ENCODE measurements around the gene SLC45A3.

SLC45A3 gene

DNA sequence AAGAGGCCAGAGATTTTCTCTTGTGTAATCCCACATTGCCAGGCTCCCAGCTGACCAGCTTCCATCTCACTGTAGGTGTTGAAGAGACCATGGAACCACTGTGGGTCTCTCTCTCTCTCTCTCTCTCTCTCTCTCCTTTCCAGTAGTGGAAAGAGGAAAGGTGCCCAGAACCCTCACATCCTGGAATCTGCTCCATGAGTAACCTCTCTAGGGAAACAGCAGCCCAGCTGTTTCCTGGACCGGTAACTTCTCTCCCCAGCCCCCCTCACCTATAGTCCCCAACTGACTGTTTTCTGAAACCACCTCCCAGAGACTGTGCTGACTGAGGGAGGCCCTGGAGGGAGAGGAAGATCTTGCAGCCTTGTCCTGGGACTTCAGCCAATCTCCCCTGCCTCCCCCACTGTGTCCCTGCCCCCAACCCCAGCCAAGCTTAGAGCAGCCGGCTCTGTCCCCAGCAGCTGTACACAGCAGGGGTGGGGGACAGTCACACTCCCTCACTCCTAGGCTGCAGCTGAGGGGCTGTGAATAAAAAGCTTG, 20.6 kb upstream of the SLC45A3 start:
- no peak for DNase-seq

- DNase-seq: no peak
Measured at GRCh38 chr1:205699416-205699815, 19.1 kb upstream of the SLC45A3 start.

DNA sequence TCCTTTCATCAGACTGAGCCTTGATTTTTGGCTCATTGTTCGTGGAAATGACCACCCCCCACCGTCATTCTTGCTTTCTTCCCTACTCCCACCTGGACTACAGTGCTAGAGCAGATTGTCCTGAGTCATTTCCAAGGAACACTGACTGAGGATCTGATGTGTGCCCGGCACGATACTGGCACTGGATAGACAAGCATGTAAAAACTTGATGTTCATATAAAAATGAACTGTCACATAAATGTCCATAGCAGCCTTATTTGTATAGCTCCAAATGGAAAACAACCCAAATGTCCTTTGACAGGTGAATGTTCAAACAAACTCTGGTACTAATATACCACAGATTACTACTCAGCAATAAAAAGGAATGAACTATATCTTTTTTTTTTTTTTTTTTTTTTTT, 18.6 kb upstream of the SLC45A3 start:
- no peak for DNase-seq

- no peak for DNase-seq
Measured at GRCh38 chr1:205693421-205693991, 13.2 kb upstream of the SLC45A3 start.

- no peak for DNase-seq
Measured at GRCh38 chr1:205692423-205692822, 12.1 kb upstream of the SLC45A3 start.

- no peak for DNase-seq
Measured at GRCh38 chr1:205690122-205690756, 9.9 kb upstream of the SLC45A3 start.

DNA sequence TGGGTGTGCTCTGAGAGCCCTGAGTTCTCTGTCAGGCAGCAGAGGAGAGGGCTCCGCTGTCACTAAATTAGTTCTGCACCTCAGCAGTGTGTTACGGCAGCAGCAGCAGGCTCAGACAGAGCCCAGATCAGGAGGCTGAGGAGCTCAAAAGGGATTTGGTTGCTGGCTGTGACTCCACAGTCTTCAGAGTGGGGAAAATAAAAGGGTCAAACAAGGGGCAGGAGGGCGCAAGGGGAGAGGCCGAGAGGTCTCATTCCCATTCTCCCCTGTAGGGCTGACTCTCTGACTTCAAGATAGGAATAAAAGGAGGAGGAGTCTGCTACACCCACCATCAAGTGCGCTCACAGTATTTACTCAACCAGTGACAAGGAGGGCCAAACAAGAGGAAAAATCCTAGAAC, 9.2 kb upstream of the SLC45A3 start:
- DNase-seq: no peak

GRCh38 chr1:205688171-205689080, 8.1 kb upstream of the SLC45A3 start:
- DNase-seq: no peak

- no peak for DNase-seq
Measured at GRCh38 chr1:205687242-205687641, 6.9 kb upstream of the SLC45A3 start.

GRCh38 chr1:205681364-205681763, 1.1 kb upstream of the SLC45A3 start:
- no peak for DNase-seq

DNA sequence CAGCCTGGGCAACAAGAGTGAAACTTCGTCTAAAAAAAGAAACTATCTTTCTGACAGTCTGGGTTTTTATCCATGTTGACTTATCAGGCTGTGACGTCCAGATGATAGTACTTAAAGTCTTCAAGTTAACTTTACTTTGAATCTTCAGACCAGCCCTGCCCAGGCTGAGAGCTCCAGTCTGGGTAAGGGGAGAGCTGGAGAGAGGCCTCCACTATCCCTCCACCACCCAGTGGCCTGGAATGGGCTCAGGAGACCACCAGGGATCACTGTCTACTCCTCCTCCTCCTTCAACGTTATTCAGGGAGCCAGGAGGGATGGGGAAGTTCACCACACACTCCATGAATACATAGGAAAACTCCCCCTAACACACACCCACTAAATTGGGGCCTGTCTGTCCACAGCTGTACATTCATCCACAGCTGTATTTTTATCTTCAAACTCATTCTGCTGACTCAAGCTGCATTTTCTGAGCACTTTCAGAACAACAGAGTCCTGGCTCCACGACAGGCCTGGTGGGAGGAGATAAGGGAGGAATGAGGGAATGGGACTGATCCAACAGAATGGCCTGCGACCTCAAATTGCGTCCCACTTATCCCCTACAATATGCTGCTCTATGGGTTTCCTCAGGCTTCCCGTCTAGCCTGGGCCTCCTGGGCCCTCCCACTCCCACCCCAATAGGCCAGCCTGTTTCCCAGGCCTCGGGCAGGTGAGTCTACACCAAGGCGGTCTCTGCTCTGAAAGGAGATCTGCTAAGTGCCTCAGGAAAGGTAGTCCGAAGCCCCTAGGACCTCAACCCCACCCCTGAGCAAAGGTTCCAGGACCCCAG, 1.8 kb downstream of the SLC45A3 start:
- DNase-seq: no peak

DNA sequence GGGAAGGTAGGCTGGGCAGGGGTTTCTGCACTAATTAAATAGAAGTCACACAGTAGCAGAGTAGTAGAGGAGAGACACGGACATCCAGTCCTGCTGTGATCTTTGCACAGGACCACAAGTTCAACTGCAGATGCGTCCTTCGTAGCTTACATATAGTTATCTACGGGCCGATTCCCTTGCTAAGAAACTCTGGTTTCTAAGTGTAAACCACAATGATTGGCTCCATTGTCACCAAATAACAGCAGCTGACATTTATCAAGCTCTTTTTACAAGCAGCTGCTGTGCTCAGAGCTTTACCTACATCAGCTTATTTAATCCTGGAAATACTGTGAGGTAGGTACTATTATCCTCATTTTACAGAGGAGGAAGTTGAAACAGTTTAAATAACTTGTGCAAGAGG, 3.1 kb downstream of the SLC45A3 start:
- DNase-seq: no peak

GRCh38 chr1:205676597-205676996, 3.7 kb downstream of the SLC45A3 start:
- DNase-seq: no peak

DNA sequence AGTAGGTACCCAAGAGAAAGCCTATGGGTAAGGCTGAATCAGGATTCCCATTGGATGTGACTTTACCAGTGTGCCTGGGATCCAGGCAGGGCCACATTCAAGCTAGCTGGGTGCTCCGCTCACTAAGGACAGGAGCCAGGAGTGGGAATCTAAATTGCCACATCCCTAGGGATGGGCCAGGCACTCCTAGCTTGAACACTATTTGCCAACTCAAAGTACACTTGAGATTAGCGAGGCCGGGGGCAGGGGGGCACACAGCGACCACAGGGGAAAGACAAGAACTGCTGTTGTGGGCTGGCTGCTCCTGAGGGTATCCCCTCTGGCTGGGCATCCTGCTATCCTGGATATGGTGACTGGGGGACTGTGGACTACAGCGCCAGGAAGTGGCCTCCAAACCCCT, 4.3 kb downstream of the SLC45A3 start:
- no peak for DNase-seq

- DNase-seq: no peak
Measured at GRCh38 chr1:205675247-205675646, 5.1 kb downstream of the SLC45A3 start.

DNA sequence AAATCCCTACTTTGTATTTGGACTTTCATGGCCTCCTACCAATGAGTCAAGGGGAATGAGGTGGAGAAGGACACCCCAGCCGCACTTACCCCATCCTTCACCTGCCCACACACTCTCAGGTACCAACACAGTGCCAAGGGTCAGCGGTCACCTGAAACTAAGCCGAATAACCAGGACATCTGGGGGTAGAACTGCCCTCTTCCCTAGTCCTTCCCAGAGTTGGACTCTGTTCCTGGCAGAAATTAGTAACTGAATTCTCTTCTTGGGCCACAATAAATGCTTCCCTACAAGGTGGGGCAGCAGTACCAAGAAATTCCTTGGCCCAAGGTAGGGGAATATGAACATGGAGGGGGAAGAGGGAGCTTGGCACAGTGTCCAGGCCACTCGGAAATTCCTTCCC, 7.3 kb downstream of the SLC45A3 start:
- DNase-seq: no peak

DNA sequence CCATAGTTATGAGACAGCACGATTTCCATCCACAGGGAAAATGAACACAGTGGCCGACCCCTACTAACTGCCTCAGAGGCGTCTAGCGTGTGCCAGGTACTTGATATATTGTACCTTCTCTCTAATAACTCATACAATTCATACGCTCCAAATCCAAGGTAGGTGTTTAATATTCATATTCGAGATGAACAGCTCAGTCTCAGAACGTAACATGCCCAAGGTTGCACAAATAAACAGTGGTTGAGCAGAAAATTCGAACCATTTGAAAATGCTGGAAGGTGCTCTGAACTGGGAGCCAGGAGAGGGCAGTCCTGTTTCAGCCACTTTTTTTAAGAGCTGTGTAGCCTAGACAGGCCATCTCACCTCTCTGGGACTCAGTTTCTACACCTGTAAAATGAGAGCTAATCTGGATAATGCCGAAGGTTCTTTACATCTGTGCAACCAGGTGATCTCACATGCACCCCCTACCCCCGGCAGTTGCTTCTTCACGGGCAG, 7.9 kb downstream of the SLC45A3 start:
- no peak for DNase-seq

DNA sequence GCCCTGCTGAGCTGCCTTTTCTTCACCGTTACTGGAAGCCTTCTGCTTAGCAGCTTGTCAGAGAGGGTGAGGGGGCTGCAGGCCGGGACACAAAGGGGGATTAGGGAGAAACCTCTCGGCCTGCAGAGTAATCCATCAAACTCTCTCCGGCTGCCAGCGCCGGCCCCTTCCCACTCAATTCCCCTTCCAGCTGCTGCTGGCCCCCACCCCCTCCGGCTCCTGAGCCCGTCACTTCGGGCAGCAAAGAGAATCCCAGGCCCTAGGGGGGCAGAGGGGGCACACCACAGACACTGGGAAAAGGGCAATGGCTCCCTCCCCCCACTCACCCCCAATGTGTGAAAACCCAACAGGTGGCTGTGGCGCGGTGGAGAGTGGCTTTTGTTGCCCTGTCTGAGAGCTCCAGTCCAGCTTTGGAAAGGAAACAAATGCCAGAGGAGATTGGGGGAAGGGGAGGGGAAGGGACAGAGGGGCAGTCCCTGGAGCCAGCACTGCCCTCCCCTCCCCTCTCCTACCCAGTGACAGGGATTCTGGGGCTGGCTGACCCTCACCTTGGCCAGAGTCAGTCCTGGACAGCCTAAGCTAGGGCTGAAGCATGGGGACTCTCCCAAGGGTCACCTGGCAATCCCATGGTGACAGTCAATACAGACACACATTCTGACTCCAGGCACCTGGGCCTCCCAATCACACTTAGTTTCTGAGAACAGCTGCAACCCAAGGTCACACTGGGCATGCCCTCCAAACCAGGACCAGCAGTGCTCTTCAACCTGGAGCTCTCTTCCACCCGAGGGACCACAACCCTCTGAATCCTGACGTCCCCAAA, 9.5 kb downstream of the SLC45A3 start:
- DNase-seq: no peak

- DNase-seq: no peak
Measured at GRCh38 chr1:205670150-205670446, 10.2 kb downstream of the SLC45A3 start.

- no peak for DNase-seq
Measured at GRCh38 chr1:205669341-205670149, 10.8 kb downstream of the SLC45A3 start.

DNA sequence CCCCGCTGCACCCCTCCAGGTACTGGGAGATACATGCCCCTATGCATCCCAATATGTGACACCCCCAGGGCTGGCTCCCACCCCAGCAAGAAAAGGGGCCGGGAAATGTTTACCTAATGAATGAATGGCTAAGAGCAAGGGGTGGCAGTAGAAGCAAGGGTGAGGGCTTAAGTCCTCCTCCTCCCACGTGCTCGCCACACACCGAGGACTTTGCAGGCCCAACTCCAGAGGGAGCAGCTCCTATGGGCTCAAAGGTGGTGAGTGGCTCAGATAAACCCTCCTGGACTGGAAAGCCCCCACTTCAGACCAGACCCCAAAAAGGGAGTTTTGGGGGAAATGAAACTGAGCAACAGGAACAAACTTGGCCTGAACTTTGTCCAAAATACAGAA, 11.4 kb downstream of the SLC45A3 start:
- DNase-seq: no peak

Measured in CD4-positive, alpha-beta T cell treated with Interleukin-12 subunit alpha and Interleukin-12 subunit beta, for 1 hour (primary cell).